Heart left ventricle (tissue), 16 donors: ENCODE results near the gene EXOC5. TPM values are rescaled to one million over a fixed set of nuclear protein-coding genes. Genes with fewer than 3 reads are reported as not detected.

Experiments used
- ATAC-seq, 4 donors: fragments of 200-7000 bp; cut with Tn5 transposase; one replicate each; pipeline ENCODE4 v1.9.1; 2020 to 2022; ENCODE audit warnings: moderate library complexity in 4 of 4, mild to moderate bottlenecking in 3 of 4, moderate number of reproducible peaks in 1 of 4
- DNase-seq, 5 donors: peaks; one replicate each; pipeline ENCODE4 v3.0.0-alpha.2; 2020
- H3K27ac ChIP-seq, 12 donors: fragments of 200-600 bp; sonication (generic) in 4 of 12; one replicate each; pipeline versions ENCODE4 v1.5.0 to v1.8.0; 2016 to 2022; ENCODE audit warnings: mild to moderate bottlenecking in 2 of 12
- H3K27me3 ChIP-seq, 9 donors: fragments of 200-600 bp; sonication (generic) in 2 of 9; one replicate each; pipeline versions ENCODE4 v1.5.1 to v1.8.0; 2016 to 2022; ENCODE audit warnings: mild to moderate bottlenecking in 3 of 9
- H3K36me3 ChIP-seq, 9 donors: fragments of 200-600 bp; sonication (generic) in 2 of 9; one replicate each; pipeline versions ENCODE4 v1.5.0 to v1.8.0; 2018 to 2022; ENCODE audit warnings: mild to moderate bottlenecking in 2 of 9
- H3K4me1 ChIP-seq, 12 donors: fragments of 200-600 bp; sonication (generic) in 4 of 12; one replicate each; pipeline versions ENCODE4 v1.5.0 to v1.8.0; 2016 to 2022; ENCODE audit warnings: mild to moderate bottlenecking in 3 of 12
- H3K4me3 ChIP-seq, 12 donors: fragments of 200-600 bp; sonication (generic) in 4 of 12; one replicate each; pipeline versions ENCODE4 v1.5.0 to v1.8.0; 2017 to 2022; ENCODE audit warnings: mild to moderate bottlenecking in 9 of 12, moderate library complexity in 4 of 12
- H3K9me3 ChIP-seq, 12 donors: fragments of 200-600 bp; sonication (generic) in 4 of 12; one replicate each; pipeline versions ENCODE4 v1.5.0 to v1.8.0; 2016 to 2022; ENCODE audit warnings: mild to moderate bottlenecking in 1 of 12
- CTCF ChIP-seq, 12 donors: fragments of 200-600 bp; sonication (generic) in 4 of 12; IDR thresholded peaks; one replicate each; pipeline versions ENCODE4 v1.5.0 to v1.8.0; 2018 to 2022; ENCODE audit warnings: antibody characterized with exemption in 12 of 12, mild to moderate bottlenecking in 5 of 12
- POLR2A ChIP-seq, 2 donors: fragments of 450-650 bp; IDR thresholded peaks; one replicate each; pipeline ENCODE4 v1.6.1; 2017; ENCODE audit warnings: antibody characterized with exemption in 2 of 2, mild to moderate bottlenecking in 2 of 2, moderate library complexity in 2 of 2
- WGBS, 4 donors: extraction: QIAGEN DNeasy Blood & Tissue Kit in 2 of 4; methylation state at CpG; one replicate each; pipeline versions ENCODE4 v1.1.5 to v1.1.7; 2013 to 2018; 5-methylcytosine and 5-hydroxymethylcytosine counted together
- intact Hi-C, 10 donors: fragments of 100-400 bp; cut with DNase I; formaldehyde crosslinking; loops; one replicate each; pipeline versions ENCODE4 v1.11.1 to v1.14.2; 2022
- polyA plus RNA-seq, 2 donors: library from polyadenylated mRNA; stranded (reverse); fragments of 200-250 nt; gene quantifications; one replicate each; pipeline ENCODE4 v1.2.3, GENCODE V29; 2013
- total RNA-seq, 9 donors: library from RNA; depleted of rRNA in 2 of 9; stranded (reverse); fragments of >200 nt in 2 of 9; fragmentation: NEBNext Ultra II Directional in 3 of 9; extraction: Animal tissue kit (Norgen Biotek cat#: 25700) in 3 of 9; gene quantifications; one replicate each; pipeline versions ENCODE4 v1.1.0 to v1.2.4, GENCODE V29; 2016 to 2023
- donor health status: ischemic (EF 13 %, LVEDD 7.1; RV severe dilation, severe dysfunction).
- donor health status: healthy with polysubstance abuse.
- donor health status: DM: no; HTN: yes; CAD: no.
- donor health status: DM: no; HTN: no; CAD: no.
- donor health status: ischemic (EF 25% LVEDD 6.9; RV normal size, moderate dysfunction).
- donor health status: ischemic (EF 25% LVEDD 5.7; RV mildly dilated, moderate dysfunction).
- donor health status: healthy.
- donor health status: DM: yes; HTN: yes; CAD: no.
- donor health status: ischemic (EF 35%, LVEDD 5.7; RV mildly dilated, moderate dysfunction).
- donor health status: nonischemic (EF 11% LVEDD 7.7; RV severe dilation, severe dysfunction).
- donor health status: DM: yes; HTN: yes; CAD: no.
- donor health status: PGD.
- donor health status: ischemic (EF 29% LVEDD 5.4; RV normal size, mild dysfunction).
- donor health status: nonischemic (EF 23%, LVEDD 6.1; RV moderate dilation, normal function).

The EXOC5 gene
- total and polyA plus RNA-seq, 11 donors, result 6.1 to 74.8 (median 52.7) TPM

GRCh38 chr14:57227083-57227482 is 41.6 kb downstream of the EXOC5 start:
- 82 to 89% (median 84%) methylated on average over 2 of the region's 2 CpGs for WGBS, 4 donors
- intact Hi-C loops, result no loop called here
- ATAC-seq (no peak), DNase-seq (no peak)
- H3K27ac ChIP-seq, result no peak overlapping the region
- no peak for TF ChIP-seq POLR2A (IDR thresholded peaks at IDR 0.05)
- TF ChIP-seq CTCF (IDR thresholded peaks at IDR 0.05), result no peak
- H3K4me1 ChIP-seq, result no peaks in the 10 kb centered on the region
- H3K4me3 ChIP-seq, result no peak overlapping the region
- H3K9me3 ChIP-seq, result peaks cover 0 to 6% (median 0%) of the 10 kb centered on the region in 12 donors
- H3K27me3 ChIP-seq, result no peaks in the 10 kb centered on the region
- H3K36me3 ChIP-seq, result peaks cover 0 to 81% (median 59%) of the 10 kb centered on the region in 9 donors

- no peaks in the 10 kb centered on the region for H3K9me3 ChIP-seq
- H3K27me3 ChIP-seq, result no peaks in the 10 kb centered on the region
- WGBS, 4 donors, result 97 to 98% (median 97%) methylated on average over 3 of the region's 3 CpGs
- TF ChIP-seq POLR2A (IDR thresholded peaks at IDR 0.05), result no peak
- no peak for TF ChIP-seq CTCF (IDR thresholded peaks at IDR 0.05)
- H3K27ac ChIP-seq, result no peak overlapping the region
- ATAC-seq (no peak), DNase-seq (no peak)
- peaks cover 0 to 79% (median 56%) of the 10 kb centered on the region in 9 donors for H3K36me3 ChIP-seq
- intact Hi-C loops, result no loop called here
- no peaks in the 10 kb centered on the region for H3K4me1 ChIP-seq
- H3K4me3 ChIP-seq, result no peak overlapping the region
Measured at GRCh38 chr14:57221931-57222330, 46.8 kb downstream of the EXOC5 start.

GRCh38 chr14:57212919-57213318 is 55.8 kb downstream of the EXOC5 start:
- Histone ChIP-seq H3K4me1 (no peaks in the 10 kb centered on the region), H3K27ac (no peak overlapping the region), H3K4me3 (no peak overlapping the region), H3K27me3 (no peaks in the 10 kb centered on the region), H3K9me3 (no peaks in the 10 kb centered on the region), H3K36me3 (peaks cover 0 to 94% (median 82%) of the 10 kb centered on the region in 9 donors)
- ATAC-seq, result no peak
- TF ChIP-seq CTCF (IDR thresholded peaks at IDR 0.05), result no peak
- no peak for DNase-seq
- WGBS, 4 donors, result 92 to 97% (median 93%) methylated on average over 2 of the region's 2 CpGs
- intact Hi-C loops, result no loop called here

GRCh38 chr14:57209561-57209960 is 59.1 kb downstream of the EXOC5 start:
- intact Hi-C loops, result loop anchor here in 2 of 10 donors (5.0 to 10.0 kb wide), 2 partner anchors 522 to 715 kb away; no protein-coding TSS in a partner anchor
- no peak for TF ChIP-seq POLR2A (IDR thresholded peaks at IDR 0.05)
- TF ChIP-seq CTCF (IDR thresholded peaks at IDR 0.05), result no peak
- Histone ChIP-seq H3K9me3 (no peaks in the 10 kb centered on the region), H3K4me1 (no peaks in the 10 kb centered on the region), H3K27ac (no peak overlapping the region), H3K27me3 (no peaks in the 10 kb centered on the region), H3K36me3 (peaks cover 0 to 96% (median 65%) of the 10 kb centered on the region in 9 donors), H3K4me3 (no peak overlapping the region)
- 88 to 97% (median 92%) methylated on average over 4 of the region's 4 CpGs for WGBS, 4 donors
- no peak for ATAC-seq
- DNase-seq, result no peak
